Brain microvascular endothelial cell (primary cell): ENCODE data around the gene TBC1D32.

ENCODE experiments used
- DNase-seq: peaks from one replicate; pipeline ENCODE4 v3.0.0-alpha.2; 2020
- H3K27ac ChIP-seq: fragments of 250-450 bp; sonication (Bioruptor Pico); 2 replicates; pipeline ENCODE4 v1.5.1; 2020; ENCODE audit warnings: mild to moderate bottlenecking, moderate library complexity
- H3K27me3 ChIP-seq: fragments of 250-450 bp; sonication (Bioruptor Pico); replicated peaks from 2 replicates; pipeline ENCODE4 v1.5.1; 2020; ENCODE audit warnings: mild to moderate bottlenecking
- H3K36me3 ChIP-seq: fragments of 250-450 bp; sonication (Bioruptor Pico); replicated peaks from 2 replicates; pipeline ENCODE4 v1.5.1; 2020; ENCODE audit warnings: mild to moderate bottlenecking
- H3K4me3 ChIP-seq: 2 replicates; pipeline ENCODE4 v1.5.1; 2011; ENCODE audit warnings: low read depth, mild to moderate bottlenecking, control low read depth, low read length, moderate library complexity
- in situ Hi-C: cut with HindIII; loops from 2 replicates; pipeline ENCODE4 v1.10.0; 2017; ENCODE audit warnings: low sequenced_read_pairs, low pct_ligation_motif_present
- TF ChIP-seq, protein P1 (sequence below): IDR thresholded peaks from 2 replicates; pipeline ENCODE4 v1.5.1; 2011; ENCODE audit warnings: low read depth, mild to moderate bottlenecking, moderate library complexity, low read length, control low read depth, inconsistent platforms; ENCODE audit errors: missing control alignments

TBC1D32 gene

GRCh38 chr6:121040831-121041230, 293.4 kb downstream of the TBC1D32 start:
- no peaks in the 10 kb centered on the region for H3K27me3 ChIP-seq
- H3K4me3 ChIP-seq = no peak overlapping the region
- no peak overlapping the region for H3K27ac ChIP-seq
- in situ Hi-C loops = no loop called here
- DNase-seq = no peak
- no peaks in the 10 kb centered on the region for H3K36me3 ChIP-seq
- TF ChIP-seq, protein P1, sequence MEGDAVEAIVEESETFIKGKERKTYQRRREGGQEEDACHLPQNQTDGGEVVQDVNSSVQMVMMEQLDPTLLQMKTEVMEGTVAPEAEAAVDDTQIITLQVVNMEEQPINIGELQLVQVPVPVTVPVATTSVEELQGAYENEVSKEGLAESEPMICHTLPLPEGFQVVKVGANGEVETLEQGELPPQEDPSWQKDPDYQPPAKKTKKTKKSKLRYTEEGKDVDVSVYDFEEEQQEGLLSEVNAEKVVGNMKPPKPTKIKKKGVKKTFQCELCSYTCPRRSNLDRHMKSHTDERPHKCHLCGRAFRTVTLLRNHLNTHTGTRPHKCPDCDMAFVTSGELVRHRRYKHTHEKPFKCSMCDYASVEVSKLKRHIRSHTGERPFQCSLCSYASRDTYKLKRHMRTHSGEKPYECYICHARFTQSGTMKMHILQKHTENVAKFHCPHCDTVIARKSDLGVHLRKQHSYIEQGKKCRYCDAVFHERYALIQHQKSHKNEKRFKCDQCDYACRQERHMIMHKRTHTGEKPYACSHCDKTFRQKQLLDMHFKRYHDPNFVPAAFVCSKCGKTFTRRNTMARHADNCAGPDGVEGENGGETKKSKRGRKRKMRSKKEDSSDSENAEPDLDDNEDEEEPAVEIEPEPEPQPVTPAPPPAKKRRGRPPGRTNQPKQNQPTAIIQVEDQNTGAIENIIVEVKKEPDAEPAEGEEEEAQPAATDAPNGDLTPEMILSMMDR = no peak

DNA sequence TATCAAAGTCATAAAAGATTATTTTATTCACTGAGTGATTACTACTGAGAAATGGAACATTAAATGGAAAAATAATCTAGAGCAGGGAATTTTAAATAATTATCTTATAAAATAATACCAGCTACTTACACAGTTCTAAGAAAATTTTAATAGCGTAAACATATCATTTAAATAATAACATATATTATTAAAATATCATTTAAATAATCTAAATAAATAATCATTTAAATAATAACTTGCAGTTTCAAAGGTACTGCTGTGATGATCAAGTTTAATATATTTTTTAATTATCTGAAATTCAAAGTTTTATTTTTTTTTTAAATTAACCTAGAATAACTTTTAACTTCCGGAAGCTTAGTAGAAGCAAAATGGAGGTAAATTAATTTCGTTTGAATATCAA, 301.2 kb downstream of the TBC1D32 start:
- Histone ChIP-seq H3K36me3 (no peaks in the 10 kb centered on the region), H3K4me3 (no peak overlapping the region), H3K27me3 (no peaks in the 10 kb centered on the region), H3K27ac (no peak overlapping the region)
- TF ChIP-seq, protein P1 = no peak
- no peak for DNase-seq
- in situ Hi-C loops = no loop called here

GRCh38 chr6:121032268-121033006, 301.8 kb downstream of the TBC1D32 start:
- Histone ChIP-seq H3K36me3 (no peaks in the 10 kb centered on the region), H3K4me3 (no peak overlapping the region), H3K27ac (no peak overlapping the region), H3K27me3 (no peaks in the 10 kb centered on the region)
- no peak for DNase-seq
- TF ChIP-seq, protein P1 = no peak
- in situ Hi-C loops = no loop called here
